Left colon (tissue), 2 donors: ENCODE measurements around the gene MTMR2. TPM values are rescaled to one million over a fixed set of nuclear protein-coding genes. Genes with fewer than 3 reads are reported as not detected.

Experiments
- ATAC-seq: fragments of 200-7000 bp; cut with Tn5 transposase; one replicate; pipeline ENCODE4 v1.9.1; 2020; ENCODE audit warnings: mild to moderate bottlenecking, moderate library complexity
- DNase-seq, 2 donors: peaks; one replicate each; pipeline ENCODE4 v3.0.0-alpha.2; 2020
- intact Hi-C, 2 donors: fragments of 100-400 bp; cut with DNase I in 1 of 2; cut with micrococcal nuclease in 1 of 2; formaldehyde crosslinking; loops; one replicate each; pipeline versions ENCODE4 v1.11.2 to v1.14.0; 2022; cut with DNase I, micrococcal nuclease
- long read RNA-seq: library from polyadenylated mRNA; unstranded; transcript quantifications from one replicate; pipeline ENCODE4 v2.0.0, GENCODE V29; 2021
- total RNA-seq, 2 donors: library from RNA; stranded (reverse); fragmentation: NEBNext Ultra II Directional; extraction: Animal tissue kit (Norgen Biotek cat#: 25700); gene quantifications; one replicate each; pipeline ENCODE4 v1.2.1, GENCODE V29; 2021
- donor health status: DM: no; HTN: no; CAD: no.
- donor health status: DM: yes; HTN: yes; CAD: no.

The MTMR2 gene
- total RNA-seq, result 10 to 100 TPM; 17.1 to 22.7 TPM
- long read RNA-seq, full-length matches to known transcripts, result 25 of 43 reads
- long read RNA-seq, partial matches to known transcripts, result 6 of 43 reads
- long read RNA-seq, other reads (novel, unspliced or antisense), result 12 of 43 reads

- DNase-seq (peak; percentile 64 to 80), ATAC-seq (peak; percentile 96)
- intact Hi-C loops, result no loop called here
These were observed at the start of gene MTMR2 for GRCh38 chr11:95923728-95924413. MTMR2 (minus strand) TSS chr11:95924107; CDS start chr11:95923954, 153 bp downstream.

DNA sequence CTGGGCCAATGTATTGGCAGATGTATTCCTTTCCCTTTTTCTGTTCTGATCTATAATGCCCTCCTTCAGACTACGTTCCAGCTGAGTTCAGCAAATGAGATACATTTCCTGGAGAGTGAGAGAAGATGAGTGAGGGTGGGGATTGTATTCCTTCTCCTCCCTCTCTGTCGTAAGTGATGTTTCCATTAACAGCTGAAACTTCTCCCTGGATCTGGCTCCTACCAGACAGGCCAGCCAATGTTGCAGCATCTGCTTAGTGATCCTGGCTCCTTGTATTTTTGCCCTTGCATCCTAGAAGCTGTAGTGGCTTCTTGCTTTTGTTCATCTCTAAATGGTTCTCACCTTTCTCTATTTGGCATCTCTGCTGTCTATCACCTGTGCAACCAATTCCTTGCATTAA, 48.2 kb upstream of the MTMR2 start:
- intact Hi-C loops, result no loop called here
- ATAC-seq, result no peak
- DNase-seq, result no peak

GRCh38 chr11:95968585-95968984, 44.7 kb upstream of the MTMR2 start:
- intact Hi-C loops, result no loop called here
- DNase-seq (no peak), ATAC-seq (no peak)

- intact Hi-C loops, result no loop called here
- no peak for ATAC-seq
These were observed 40.4 kb upstream of the MTMR2 start for GRCh38 chr11:95964281-95964680.

GRCh38 chr11:95961758-95962157, 37.9 kb upstream of the MTMR2 start:
- DNase-seq (no peak), ATAC-seq (no peak)
- intact Hi-C loops, result no loop called here

More at GRCh38 chr11:95964281-95964680, 40.4 kb upstream of the MTMR2 start:
- DNase-seq, result no peak

DNA sequence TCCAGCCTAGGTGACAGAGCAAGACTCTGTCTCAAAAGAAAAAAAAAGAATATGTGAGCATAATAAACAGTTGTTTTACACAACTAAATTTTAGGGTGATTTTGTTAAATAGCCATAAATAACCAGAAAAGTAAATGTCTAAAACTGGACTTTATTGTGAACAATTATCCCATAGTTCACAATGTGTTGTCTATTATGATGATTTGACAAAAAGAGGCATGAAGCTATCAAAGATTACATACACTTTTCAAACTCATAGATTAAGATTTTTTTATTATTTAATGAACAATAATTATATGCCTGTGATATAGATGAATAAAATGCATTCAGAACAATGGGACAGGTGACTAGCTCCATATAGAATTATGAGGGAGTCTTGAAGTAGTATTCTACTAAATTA, 27.0 kb upstream of the MTMR2 start:
- DNase-seq (no peak), ATAC-seq (no peak)
- intact Hi-C loops, result no loop called here

DNA sequence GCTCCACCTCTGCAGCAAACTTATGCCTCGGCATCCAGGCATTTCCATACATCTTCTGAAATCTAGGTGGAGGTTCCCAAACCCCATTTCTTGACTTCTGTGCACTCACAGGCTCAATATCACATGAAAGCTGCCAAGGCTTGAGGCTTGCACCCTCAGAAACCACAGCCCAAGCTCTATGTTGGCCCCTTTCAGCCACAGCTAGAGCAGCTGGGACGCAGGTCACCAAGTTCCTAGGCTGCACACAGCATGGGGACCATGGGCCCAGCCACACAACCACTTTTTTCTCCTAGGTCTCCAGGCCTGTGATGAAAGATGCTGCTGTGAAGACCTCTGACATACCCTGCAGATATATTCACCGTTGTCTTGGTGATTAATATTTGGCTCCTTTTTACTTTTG, 24.7 kb upstream of the MTMR2 start:
- ATAC-seq (no peak), DNase-seq (no peak)
- intact Hi-C loops, result no loop called here

DNA sequence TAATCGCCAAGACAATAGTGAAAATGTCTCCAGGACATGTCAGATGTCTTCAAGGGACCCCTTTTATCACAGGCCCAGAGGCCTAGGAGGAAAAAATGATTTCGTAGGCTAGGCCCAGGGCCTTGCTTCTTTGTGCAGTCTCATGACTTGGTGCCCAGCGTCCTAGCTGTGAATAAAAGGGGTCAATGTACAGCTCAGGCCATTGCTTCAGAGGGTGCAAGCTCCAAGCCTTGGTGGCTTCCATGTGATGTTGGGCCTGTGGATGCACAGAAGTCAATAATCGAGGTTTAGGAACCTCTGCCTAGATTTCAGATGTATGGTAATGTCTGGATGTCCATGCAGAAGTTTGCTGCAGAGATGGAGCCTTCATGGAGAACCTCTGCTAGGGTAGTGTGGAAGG, 20.7 kb upstream of the MTMR2 start:
- intact Hi-C loops, result no loop called here
- ATAC-seq, result no peak
- DNase-seq, result no peak

GRCh38 chr11:95943546-95943945, 19.6 kb upstream of the MTMR2 start:
- intact Hi-C loops, result no loop called here
- ATAC-seq (no peak), DNase-seq (no peak)

- no peak for ATAC-seq
- DNase-seq, result no peak
- intact Hi-C loops, result no loop called here
These were observed 15.2 kb upstream of the MTMR2 start for GRCh38 chr11:95939091-95939490.

GRCh38 chr11:95937358-95937757, 13.5 kb upstream of the MTMR2 start:
- DNase-seq (no peak), ATAC-seq (no peak)
- intact Hi-C loops, result no loop called here

GRCh38 chr11:95933594-95933993, 9.7 kb upstream of the MTMR2 start:
- intact Hi-C loops, result no loop called here
- DNase-seq, result no peak
- ATAC-seq, result no peak

GRCh38 chr11:95931916-95932315, 8.0 kb upstream of the MTMR2 start:
- intact Hi-C loops, result no loop called here
- DNase-seq, result no peak
- ATAC-seq, result no peak

- no peak for DNase-seq
- ATAC-seq, result no peak
- intact Hi-C loops, result no loop called here
These were observed 7.0 kb upstream of the MTMR2 start for GRCh38 chr11:95930948-95931347.

DNA sequence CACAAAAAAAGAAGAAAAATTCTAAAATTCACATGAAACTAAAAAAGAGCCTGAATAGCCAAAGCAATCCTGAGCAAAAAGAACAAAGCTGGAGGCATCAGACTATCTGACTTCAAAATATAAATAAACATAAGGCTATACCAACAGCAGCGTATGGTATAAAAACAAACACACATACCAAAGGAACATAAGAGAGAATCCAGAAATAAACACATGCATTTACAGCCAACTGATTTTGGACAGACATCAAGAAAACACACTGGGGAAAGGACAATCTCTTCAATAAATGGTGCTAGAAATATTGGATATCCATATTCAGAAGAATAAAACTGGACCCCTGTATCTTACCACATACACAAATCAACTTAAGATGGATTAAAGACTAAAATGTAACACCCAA, 2.8 kb upstream of the MTMR2 start:
- intact Hi-C loops, result no loop called here

DNA sequence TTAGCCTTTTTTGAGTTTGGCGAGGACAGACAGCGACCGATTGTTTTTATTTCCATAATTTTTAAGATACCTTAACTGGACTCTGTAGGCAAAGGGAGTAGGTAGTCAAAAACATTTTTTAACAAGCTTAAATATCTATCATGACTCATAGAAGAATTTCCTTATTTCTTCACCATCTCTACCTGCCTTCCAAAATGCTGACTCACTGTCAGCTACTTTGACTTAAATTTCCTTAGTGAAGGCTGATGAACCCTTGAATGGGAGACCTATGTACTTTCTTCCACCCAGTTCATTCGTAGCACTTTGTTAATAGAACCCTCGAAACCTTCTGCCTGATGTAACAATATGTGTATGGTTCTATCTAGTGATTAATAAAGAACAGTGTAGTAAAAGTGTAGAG, 1.1 kb upstream of the MTMR2 start:
- intact Hi-C loops, result no loop called here
- DNase-seq (no peak), ATAC-seq (peak; percentile 34)

More for the DNA sequence above, 2.8 kb upstream of the MTMR2 start:
- ATAC-seq, result no peak
- DNase-seq, result no peak

DNA sequence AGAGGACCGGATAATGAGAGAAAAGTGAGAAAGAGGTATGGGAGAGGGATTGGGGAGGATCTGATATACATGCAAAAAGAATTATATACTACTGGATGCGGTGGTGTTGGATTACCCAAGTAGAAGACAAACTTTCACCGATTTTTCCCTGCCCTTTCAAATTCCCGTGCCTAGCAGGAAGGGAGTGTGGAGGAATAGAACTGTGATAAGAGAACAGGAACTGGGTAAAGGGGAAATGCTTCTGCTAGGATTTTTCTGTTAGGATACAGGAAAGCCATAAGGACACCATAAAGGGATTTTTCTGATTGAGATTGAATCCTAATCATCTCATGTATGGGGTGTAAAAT, 480 bp upstream of the MTMR2 start:
- DNase-seq (no peak), ATAC-seq (peak; percentile 67)
- intact Hi-C loops, result no loop called here

DNA sequence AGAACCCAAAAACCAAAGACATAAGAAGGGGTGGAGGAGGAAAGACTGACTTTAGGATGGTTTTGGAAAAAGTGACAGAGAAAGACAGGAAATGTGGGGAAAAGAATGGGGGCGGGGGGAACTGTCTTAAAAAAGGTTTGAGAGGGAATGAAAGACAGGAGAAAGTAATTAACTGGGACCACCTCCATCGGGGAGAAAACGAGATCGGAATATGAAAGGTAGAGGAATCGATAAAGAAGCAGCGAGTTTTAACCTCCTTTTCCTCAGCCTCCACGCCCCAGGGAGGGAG, 524 bp downstream of the MTMR2 start:
- intact Hi-C loops, result no loop called here
- DNase-seq (no peak), ATAC-seq (no peak)

GRCh38 chr11:95922536-95923438, 1.1 kb downstream of the MTMR2 start:
- intact Hi-C loops, result no loop called here
- no peak for DNase-seq
- no peak for ATAC-seq

GRCh38 chr11:95922099-95922498, 1.8 kb downstream of the MTMR2 start:
- no peak for ATAC-seq
- DNase-seq, result no peak
- intact Hi-C loops, result no loop called here
